Body of pancreas (tissue), 4 donors: ENCODE results near the gene KRT74.

ENCODE experiments used
- CTCF ChIP-seq, 7 experiments: fragments of 450-650 bp in 4 of 7; fragments of 200-600 bp in 3 of 7; sonication (generic) in 3 of 7; IDR thresholded peaks; one replicate each; pipeline ENCODE4 v1.5.1; 2016 to 2019; ENCODE audit warnings: antibody characterized with exemption in 7 of 7
- POLR2A ChIP-seq, 3 donors: fragments of 450-650 bp; IDR thresholded peaks; one replicate each; pipeline ENCODE4 v1.6.1; 2016; ENCODE audit warnings: antibody characterized with exemption in 3 of 3, mild to moderate bottlenecking in 2 of 3

GRCh38 chr12:52557476-52557875 lies 16.2 kb downstream of the KRT74 start:
- TF ChIP-seq CTCF (IDR thresholded peaks at IDR 0.05) (no peak), POLR2A (IDR thresholded peaks at IDR 0.05) (no peak)
